K562 (cell line): Measurements from ENCODE around the gene RIC3. TPM values are rescaled to one million over a fixed set of nuclear protein-coding genes. Genes with fewer than 3 reads are reported as not detected.

ENCODE experiments used
- ARID4B ChIP-seq: sonication (generic); formaldehyde crosslinking; IDR thresholded peaks from 2 replicates; pipeline ENCODE4 v1.8.0; 2022; ENCODE audit warnings: mild to moderate bottlenecking, missing genetic modification reagents
- BCL6 ChIP-seq: fragments of 250-450 bp; sonication (Bioruptor Pico); IDR thresholded peaks from 2 replicates; pipeline ENCODE4 v1.4.0; 2020
- BHLHE40 ChIP-seq: IDR thresholded peaks from 2 replicates; pipeline ENCODE4 v1.6.1; 2011; ENCODE audit warnings: low read length, improper control_type of control experiment
- CEBPG ChIP-seq, 3 experiments: fragments of 200-800 bp in 1 of 3; sonication (Bioruptor generic) in 1 of 3; sonication (generic) in 1 of 3; formaldehyde crosslinking in 1 of 3; IDR thresholded peaks in 2 of 3; conservative IDR thresholded peaks in 1 of 3; 2 replicates each; pipeline versions ENCODE4 v1.6.1 to v1.8.0; 2016 to 2022; ENCODE audit warnings: missing compliant biosample characterization in 2 of 3, missing genetic modification characterization in 2 of 3, mild to moderate bottlenecking in 1 of 3, missing genetic modification reagents in 1 of 3
- E2F3 ChIP-seq: fragments of 250-450 bp; sonication (Bioruptor Pico); IDR thresholded peaks from 2 replicates; pipeline ENCODE4 v1.4.0; 2020; ENCODE audit warnings: mild to moderate bottlenecking
- FIP1L1 ChIP-seq: fragments of 200-400 bp; formaldehyde crosslinking; IDR thresholded peaks from 2 replicates; pipeline ENCODE4 v1.6.1; 2018; ENCODE audit warnings: mild to moderate bottlenecking, low read depth, low read length; ENCODE audit not compliant: poor library complexity, severe bottlenecking
- HDAC3 ChIP-seq: fragments of 450-650 bp; IDR thresholded peaks from 2 replicates; pipeline ENCODE4 v1.6.1; 2018; ENCODE audit warnings: borderline replicate concordance, mild to moderate bottlenecking, moderate library complexity; ENCODE audit not compliant: partially characterized antibody
- L3MBTL2 ChIP-seq: fragments of 450-650 bp; IDR thresholded peaks from 2 replicates; pipeline ENCODE4 v1.6.1; 2016; ENCODE audit warnings: mild to moderate bottlenecking, moderate library complexity
- MBD2 ChIP-seq: sonication (generic); IDR thresholded peaks from 2 replicates; pipeline ENCODE4 v1.6.1; 2016; ENCODE audit warnings: low read depth, borderline replicate concordance
- MCM3 ChIP-seq: fragments of 450-650 bp; IDR thresholded peaks from 2 replicates; pipeline ENCODE4 v1.6.1; 2016
- MEIS2 ChIP-seq: fragments of 450-650 bp; IDR thresholded peaks from 2 replicates; pipeline ENCODE4 v1.6.1; 2014; ENCODE audit warnings: mild to moderate bottlenecking; ENCODE audit not compliant: partially characterized antibody
- NR3C1 ChIP-seq: sonication (generic); formaldehyde crosslinking; IDR thresholded peaks from 2 replicates; pipeline ENCODE4 v1.8.1; 2022; ENCODE audit warnings: missing genetic modification reagents
- NRF1 ChIP-seq, 2 experiments: fragments of 450-650 bp; IDR thresholded peaks in 1 of 2; conservative IDR thresholded peaks in 1 of 2; 2 replicates each; pipeline ENCODE4 v1.6.1; 2014; ENCODE audit warnings: mild to moderate bottlenecking in 2 of 2
- PHB2 ChIP-seq: fragments of 450-650 bp; IDR thresholded peaks from 2 replicates; pipeline ENCODE4 v1.6.1; 2017; ENCODE audit warnings: low read depth
- POLR3A ChIP-seq: IDR thresholded peaks from 2 replicates; pipeline ENCODE4 v1.6.1; 2011; ENCODE audit warnings: borderline replicate concordance, mild to moderate bottlenecking, moderate library complexity; ENCODE audit not compliant: insufficient read length, insufficient read depth; ENCODE audit errors: extremely low read depth
- SOX6 ChIP-seq: fragments of 450-650 bp; IDR thresholded peaks from 2 replicates; pipeline ENCODE4 v1.6.1; 2014; ENCODE audit warnings: mild to moderate bottlenecking
- TCFL5 ChIP-seq: fragments of 250-450 bp; sonication (Bioruptor Pico); conservative IDR thresholded peaks from 2 replicates; pipeline ENCODE4 v1.6.1; 2021; ENCODE audit warnings: mild to moderate bottlenecking, moderate library complexity, matching md5 sums
- TEAD1 ChIP-seq, 2 experiments: fragments of 450-650 bp in 1 of 2; sonication (generic) in 1 of 2; formaldehyde crosslinking; IDR thresholded peaks; 2 replicates each; pipeline versions ENCODE4 v1.4.0 to v1.8.0; 2020 to 2022; ENCODE audit warnings: mild to moderate bottlenecking in 2 of 2, missing genetic modification reagents in 1 of 2
- ZBED1 ChIP-seq: IDR thresholded peaks from 2 replicates; pipeline ENCODE4 v1.6.1; 2014
- polyA plus RNA-seq, 8 experiments: library from polyadenylated mRNA; depleted of rRNA in 4 of 8; stranded (reverse) in 5 of 8; unstranded in 3 of 8; fragments of >200 nt; fragmentation: Nextera tagmentation in 2 of 8; fragmentation: Illumina TruSeq in 1 of 8; extraction: Ambion mirVana in 2 of 8; extraction: Trizol in 1 of 8; gene quantifications; 2 replicates each; pipeline versions ENCODE4 v1.2.1 to v1.2.3, GENCODE V29; 2011 to 2014; ENCODE audit warnings: inconsistent platforms in 1 of 8, missing spikeins in 1 of 8
- total RNA-seq, 7 experiments: library from RNA; depleted of rRNA in 6 of 7; stranded (reverse); fragments of >200 nt in 6 of 7; fragmentation: Illumina TruSeq in 2 of 7; extraction: Trizol in 2 of 7; gene quantifications; 2 replicates each; pipeline versions ENCODE4 v1.2.1 to v1.2.3, GENCODE V29; 2011 to 2021; ENCODE audit warnings: low replicate concordance in 1 of 7
- TF ChIP-seq, protein P1 (sequence below): fragments of 450-650 bp; IDR thresholded peaks from 2 replicates; pipeline ENCODE4 v1.6.1; 2016; ENCODE audit warnings: antibody characterized with exemption
- TF ChIP-seq, protein P2 (sequence below): sonication (generic); formaldehyde crosslinking; IDR thresholded peaks from 2 replicates; pipeline ENCODE4 v1.8.1; 2023; ENCODE audit warnings: mild to moderate bottlenecking, missing genetic modification reagents

RIC3 gene
- total and polyA plus RNA-seq, 9 of the 15 experiments (the other 6 are each of a cell fraction or from before 2014, with no cell fraction given), result 0.03 to 0.16 (median 0.05) TPM; not detected in 4

- TF ChIP-seq ARID4B (CRISPR knock-in tag), result no peak
- peak; percentile 54; the same call in 1 of the 2 replicates for TF ChIP-seq CEBPG (CRISPR knock-in tag; IDR thresholded peaks at IDR 0.05)
- TF ChIP-seq CEBPG (tag; conservative IDR thresholded peaks at IDR 0.05 in 1 of 2, IDR thresholded peaks at IDR 0.05 in 1 of 2), result no peak
- no peak for TF ChIP-seq NR3C1 (CRISPR knock-in tag)
- TF ChIP-seq, protein P1, sequence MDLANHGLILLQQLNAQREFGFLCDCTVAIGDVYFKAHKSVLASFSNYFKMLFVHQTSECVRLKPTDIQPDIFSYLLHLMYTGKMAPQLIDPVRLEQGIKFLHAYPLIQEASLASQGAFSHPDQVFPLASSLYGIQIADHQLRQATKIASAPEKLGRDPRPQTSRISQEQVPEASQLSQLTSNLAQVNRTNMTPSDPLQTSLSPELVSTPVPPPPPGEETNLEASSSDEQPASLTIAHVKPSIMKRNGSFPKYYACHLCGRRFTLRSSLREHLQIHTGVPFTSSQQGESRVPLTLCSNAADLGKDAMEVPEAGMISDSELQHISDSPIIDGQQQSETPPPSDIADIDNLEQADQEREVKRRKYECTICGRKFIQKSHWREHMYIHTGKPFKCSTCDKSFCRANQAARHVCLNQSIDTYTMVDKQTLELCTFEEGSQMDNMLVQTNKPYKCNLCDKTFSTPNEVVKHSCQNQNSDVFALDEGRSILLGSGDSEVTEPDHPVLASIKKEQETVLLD, result peak; percentile 23; the same call in 1 of the 2 replicates
- peak; percentile 95 for TF ChIP-seq PHB2
- TF ChIP-seq BCL6 (CRISPR knock-in tag), result peak; percentile 83
- peak; percentile 55 for TF ChIP-seq L3MBTL2
- TF ChIP-seq E2F3 (CRISPR knock-in tag), result 0 out of 2 replicates have a peak, but pooled peaks have one; percentile 33
- TF ChIP-seq, protein P2, sequence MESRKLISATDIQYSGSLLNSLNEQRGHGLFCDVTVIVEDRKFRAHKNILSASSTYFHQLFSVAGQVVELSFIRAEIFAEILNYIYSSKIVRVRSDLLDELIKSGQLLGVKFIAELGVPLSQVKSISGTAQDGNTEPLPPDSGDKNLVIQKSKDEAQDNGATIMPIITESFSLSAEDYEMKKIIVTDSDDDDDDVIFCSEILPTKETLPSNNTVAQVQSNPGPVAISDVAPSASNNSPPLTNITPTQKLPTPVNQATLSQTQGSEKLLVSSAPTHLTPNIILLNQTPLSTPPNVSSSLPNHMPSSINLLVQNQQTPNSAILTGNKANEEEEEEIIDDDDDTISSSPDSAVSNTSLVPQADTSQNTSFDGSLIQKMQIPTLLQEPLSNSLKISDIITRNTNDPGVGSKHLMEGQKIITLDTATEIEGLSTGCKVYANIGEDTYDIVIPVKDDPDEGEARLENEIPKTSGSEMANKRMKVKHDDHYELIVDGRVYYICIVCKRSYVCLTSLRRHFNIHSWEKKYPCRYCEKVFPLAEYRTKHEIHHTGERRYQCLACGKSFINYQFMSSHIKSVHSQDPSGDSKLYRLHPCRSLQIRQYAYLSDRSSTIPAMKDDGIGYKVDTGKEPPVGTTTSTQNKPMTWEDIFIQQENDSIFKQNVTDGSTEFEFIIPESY, result no peak
- peak; percentile 82; the same call in 1 of the 2 replicates for TF ChIP-seq ZBED1
- peak; percentile 54 to 64 for TF ChIP-seq NRF1 (conservative IDR thresholded peaks at IDR 0.05 in 1 of 2, IDR thresholded peaks at IDR 0.05 in 1 of 2)
- TF ChIP-seq SOX6, result peak; percentile 100
- TF ChIP-seq MEIS2, result peak; percentile 40
- TF ChIP-seq POLR3A, result no peak
- no peak for TF ChIP-seq MCM3
- peak; percentile 79 for TF ChIP-seq MBD2
- TF ChIP-seq TCFL5 (CRISPR knock-in tag), result 0 out of 2 replicates have a peak, but pooled peaks have one; percentile 64
- TF ChIP-seq FIP1L1, result no peak
- TF ChIP-seq HDAC3, result peak; percentile 77
- peak; percentile 80 for TF ChIP-seq BHLHE40
- TF ChIP-seq TEAD1 (CRISPR knock-in tag; IDR thresholded peaks at IDR 0.05), result peak; percentile 96 to 98
These were observed 37.6 kb upstream of the RIC3 start (continued) for GRCh38 chr11:8206251-8207079.
